GM12874 (cell line): ENCODE results near the gene GPC1.

ENCODE experiments used
- TF ChIP-seq, protein P1 (sequence below): IDR thresholded peaks from 2 replicates; pipeline ENCODE4 v1.5.1; 2011; ENCODE audit warnings: low read depth, mild to moderate bottlenecking, control low read depth, low read length, moderate library complexity; ENCODE audit not compliant: insufficient read depth

Gene GPC1

DNA sequence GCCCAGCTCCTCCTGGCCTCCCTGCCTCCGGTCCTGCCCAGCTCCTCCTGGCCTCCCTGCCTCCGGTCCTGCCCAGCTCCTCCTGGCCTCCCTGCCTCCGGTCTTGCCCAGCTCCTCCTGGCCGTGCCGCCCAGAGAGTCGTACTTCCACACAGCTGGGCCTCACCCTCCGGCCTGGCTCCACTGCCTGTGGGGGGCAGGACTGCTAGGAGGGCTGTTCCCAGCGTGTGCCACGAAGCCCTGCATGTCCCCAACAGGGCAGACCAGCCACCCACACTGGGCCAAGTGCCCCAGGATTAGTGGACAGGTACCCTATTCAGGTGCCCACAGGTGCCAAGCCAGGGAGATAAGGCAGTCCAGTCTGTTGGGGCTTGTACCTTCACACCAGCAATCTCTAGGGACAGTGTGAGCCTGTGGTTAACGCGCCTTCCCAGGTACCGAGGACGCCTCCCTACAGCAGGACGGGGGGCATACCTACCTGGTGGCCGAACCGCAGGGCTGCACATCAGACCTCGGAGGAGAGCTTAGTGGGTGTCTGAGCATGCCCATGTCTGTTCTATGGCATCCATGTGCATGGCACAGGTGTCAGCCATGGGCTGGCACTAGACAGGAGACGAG lies 5.3 kb downstream of the GPC1 start:
- TF ChIP-seq, protein P1, sequence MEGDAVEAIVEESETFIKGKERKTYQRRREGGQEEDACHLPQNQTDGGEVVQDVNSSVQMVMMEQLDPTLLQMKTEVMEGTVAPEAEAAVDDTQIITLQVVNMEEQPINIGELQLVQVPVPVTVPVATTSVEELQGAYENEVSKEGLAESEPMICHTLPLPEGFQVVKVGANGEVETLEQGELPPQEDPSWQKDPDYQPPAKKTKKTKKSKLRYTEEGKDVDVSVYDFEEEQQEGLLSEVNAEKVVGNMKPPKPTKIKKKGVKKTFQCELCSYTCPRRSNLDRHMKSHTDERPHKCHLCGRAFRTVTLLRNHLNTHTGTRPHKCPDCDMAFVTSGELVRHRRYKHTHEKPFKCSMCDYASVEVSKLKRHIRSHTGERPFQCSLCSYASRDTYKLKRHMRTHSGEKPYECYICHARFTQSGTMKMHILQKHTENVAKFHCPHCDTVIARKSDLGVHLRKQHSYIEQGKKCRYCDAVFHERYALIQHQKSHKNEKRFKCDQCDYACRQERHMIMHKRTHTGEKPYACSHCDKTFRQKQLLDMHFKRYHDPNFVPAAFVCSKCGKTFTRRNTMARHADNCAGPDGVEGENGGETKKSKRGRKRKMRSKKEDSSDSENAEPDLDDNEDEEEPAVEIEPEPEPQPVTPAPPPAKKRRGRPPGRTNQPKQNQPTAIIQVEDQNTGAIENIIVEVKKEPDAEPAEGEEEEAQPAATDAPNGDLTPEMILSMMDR: no peak

DNA sequence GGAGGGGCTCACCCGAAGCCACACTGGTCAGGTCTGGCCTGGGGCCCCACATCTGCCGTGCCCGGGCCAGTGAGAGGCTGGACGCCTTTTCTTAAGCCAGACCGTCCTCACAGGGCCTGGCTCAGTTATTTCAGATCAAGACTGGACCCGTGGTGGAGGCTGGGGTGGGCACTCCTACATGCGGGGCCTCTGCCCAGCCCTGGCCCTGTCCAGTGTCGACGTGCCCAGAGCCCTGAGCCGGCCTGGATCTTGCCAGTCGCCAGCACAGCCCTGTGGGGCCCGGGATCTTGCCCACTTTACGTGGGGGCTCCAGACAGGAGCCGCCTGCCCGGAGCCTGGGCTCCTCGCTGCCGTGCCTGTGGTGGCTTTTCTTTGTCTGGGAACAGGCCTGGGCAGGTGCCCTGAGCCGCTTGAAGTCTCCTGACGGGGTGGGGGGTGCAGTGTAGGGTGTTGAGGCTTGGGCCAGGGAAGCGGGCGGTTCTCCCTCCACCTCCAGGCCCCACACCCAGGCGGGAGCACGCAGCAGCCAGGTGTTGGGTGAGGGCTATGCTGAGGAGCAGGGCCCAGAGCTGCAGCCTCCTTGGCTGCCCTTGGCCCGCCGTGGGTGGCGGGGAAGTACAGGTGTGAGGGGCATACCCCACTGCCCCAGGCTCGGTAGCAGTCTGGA lies 6.0 kb downstream of the GPC1 start:
- TF ChIP-seq, protein P1: no peak

DNA sequence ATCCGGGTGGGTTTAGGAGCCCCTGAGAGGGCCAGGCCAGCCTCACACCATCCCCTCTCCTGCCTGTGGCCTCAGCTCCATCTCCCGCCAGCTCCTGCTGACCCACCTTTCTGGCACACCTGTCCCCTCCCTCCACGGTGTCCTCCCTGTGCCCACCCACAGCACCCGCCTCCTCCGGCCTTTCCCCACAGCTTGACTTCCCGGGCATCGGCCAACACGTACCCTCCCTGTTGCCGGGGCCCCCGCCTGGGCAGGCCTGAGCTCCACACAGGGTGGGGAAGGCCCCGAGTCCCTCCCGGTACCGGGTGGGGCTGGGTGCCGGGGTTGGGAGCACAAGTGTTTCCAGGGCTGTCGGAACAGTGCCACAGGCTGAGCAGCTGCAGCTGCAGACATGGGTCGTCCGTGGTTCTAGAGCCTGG lies 6.5 kb downstream of the GPC1 start:
- TF ChIP-seq, protein P1: no peak

DNA sequence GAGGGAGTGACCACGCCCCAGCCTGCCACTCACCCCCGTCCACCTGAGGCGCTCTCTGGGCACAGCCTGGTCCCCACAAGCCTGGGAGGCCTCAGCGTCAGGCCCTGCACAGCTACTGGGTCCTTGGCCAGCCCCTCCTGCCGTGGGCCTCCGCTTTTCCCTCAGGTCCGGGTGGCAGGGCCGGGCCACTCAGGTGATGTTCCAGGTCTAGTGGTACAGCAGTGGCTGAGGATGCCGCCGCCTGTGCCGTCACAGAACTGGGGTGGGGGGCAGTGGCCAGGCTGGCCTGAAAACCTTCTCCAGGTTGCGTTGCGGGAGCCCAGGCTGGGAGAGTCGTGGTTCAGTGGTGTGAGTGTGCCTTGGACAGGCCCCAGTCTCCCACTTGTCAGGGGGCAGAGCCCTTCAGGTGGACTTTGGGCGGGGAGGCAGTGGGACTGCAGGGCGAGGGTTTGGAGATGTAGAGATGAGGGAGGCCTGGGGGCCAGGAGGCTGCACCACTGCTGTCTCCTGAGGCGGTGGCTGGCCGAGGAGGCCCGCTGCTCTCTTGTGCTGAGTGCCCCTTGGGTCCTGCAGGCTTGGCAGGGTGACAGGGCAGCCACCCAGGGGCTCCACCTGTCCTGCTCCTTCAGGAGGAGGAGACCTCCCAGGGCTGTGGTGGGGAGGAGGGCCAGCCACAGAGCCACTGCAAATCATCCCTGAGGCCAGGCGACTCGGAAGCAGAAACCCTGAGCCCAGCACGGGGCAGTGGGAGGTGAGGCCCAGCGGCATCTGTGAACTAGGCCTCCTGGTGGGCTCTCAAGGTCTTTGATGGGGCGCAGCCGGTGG lies 7.6 kb downstream of the GPC1 start:
- TF ChIP-seq, protein P1: no peak

DNA sequence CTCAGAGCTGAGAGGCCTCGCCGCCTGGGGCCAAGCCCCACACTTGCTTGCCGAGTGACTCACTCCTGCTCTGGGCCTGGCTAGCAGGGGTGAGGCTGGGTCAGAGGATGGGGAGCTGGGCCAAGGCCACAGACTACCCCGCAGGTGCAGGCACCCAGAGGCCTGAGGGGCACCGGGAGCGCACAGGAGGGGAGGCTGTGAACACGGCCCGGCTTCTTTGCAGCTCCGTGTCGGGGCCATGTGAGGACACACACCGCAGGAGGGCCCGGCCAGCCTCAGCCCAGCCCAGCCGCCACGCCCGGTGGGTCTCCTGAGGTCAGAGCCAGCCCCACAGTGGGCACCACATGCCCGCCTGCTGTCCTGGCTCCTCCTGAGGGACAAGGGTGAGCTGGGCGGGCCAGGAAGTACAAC lies 8.4 kb downstream of the GPC1 start:
- TF ChIP-seq, protein P1: no peak

DNA sequence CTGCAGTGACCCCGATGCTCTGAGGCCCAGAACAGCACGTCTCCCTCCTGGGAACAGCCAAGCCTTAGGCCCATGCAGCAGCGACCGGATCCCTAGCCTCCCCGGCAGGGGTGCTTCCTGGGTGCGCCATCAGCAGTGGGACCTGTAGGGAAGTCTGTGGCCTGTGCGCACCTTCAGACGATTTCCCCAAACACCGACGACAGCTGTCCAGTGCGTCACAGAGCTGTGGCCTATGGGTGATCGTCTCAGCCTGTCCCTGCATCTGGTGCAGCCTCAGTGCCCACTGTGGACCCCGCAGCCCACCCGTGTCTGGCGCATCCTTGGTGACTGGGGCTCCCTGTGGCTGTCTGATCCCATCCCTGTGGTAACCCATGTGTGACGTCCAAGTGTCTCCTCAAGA lies 9.0 kb downstream of the GPC1 start:
- TF ChIP-seq, protein P1: no peak

DNA sequence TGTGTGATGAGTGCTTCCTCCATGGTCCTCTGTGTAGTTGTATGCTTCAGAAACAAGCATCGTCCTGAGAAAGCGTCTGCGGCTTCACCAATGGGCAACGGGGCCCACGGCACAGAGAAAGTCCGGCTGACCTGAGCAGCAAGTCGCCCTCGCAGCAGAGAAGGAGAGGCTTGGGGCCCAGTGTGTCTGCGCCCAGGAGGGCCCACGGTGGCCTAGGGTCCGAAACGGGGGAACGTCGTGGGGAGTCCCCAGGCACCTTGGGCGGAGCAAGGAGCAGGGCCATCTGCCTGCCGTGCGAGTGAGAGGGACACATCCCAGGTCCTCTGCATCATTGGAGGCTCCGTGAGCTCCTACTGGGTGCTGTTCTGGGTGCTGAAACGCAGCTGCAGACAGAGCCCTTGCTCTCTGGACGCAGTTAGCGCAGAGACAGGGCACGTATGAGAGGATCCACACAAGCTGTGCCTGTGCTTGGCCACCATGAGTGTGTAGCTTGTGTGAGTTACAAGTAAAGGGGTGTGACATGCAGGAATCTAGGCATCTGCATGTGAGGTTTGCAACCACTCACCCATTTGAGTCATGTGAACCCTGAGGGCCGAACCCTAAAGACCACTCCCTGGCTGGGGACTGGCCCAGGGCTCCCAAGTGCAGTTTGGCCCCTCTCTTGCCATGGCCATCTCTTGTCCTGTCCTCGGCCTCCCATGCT lies 10.6 kb downstream of the GPC1 start:
- TF ChIP-seq, protein P1: no peak
